ENCODE results near the gene ALDH3B1. TPM values are rescaled to one million over a fixed set of nuclear protein-coding genes. Genes with fewer than 3 reads are reported as not detected.

ALDH3B1 gene
- total RNA-seq, 2 experiments from 2014 or later, result 0.09 to 0.11 TPM

- no peak overlapping the region for H3K4me3 Mint-ChIP-seq
- no peak for DNase-seq
- peaks cover 1% of the 10 kb centered on the region for H3K27me3 Mint-ChIP-seq
- peaks cover 22% of the 10 kb centered on the region for H3K4me1 Mint-ChIP-seq (ENCODE audit: low read depth)
- POLR2A ChIA-PET, result no interaction called here
- no peak for ATAC-seq
- CTCF ChIA-PET, result no interaction called here
- no peak overlapping the region for H3K27ac Mint-ChIP-seq
- no peaks in the 10 kb centered on the region for H3K36me3 Mint-ChIP-seq (ENCODE audit: low read depth)
- intact Hi-C loops (cut with micrococcal nuclease), result no loop called here
- no peaks in the 10 kb centered on the region for H3K9me3 Mint-ChIP-seq
- TF ChIP-seq CTCF (IDR thresholded peaks at IDR 0.05), result no peak
These were observed 14.1 kb upstream of the ALDH3B1 start for GRCh38 chr11:67996051-67996450.

GRCh38 chr11:67996622-67997474 lies 13.3 kb upstream of the ALDH3B1 start:
- no peaks in the 10 kb centered on the region for H3K9me3 Mint-ChIP-seq
- H3K27me3 Mint-ChIP-seq, result peaks cover under 1% of the 10 kb centered on the region
- DNase-seq, result peak; percentile 59
- peaks cover 22% of the 10 kb centered on the region for H3K4me1 Mint-ChIP-seq (ENCODE audit: low read depth)
- no peak overlapping the region for H3K27ac Mint-ChIP-seq
- no peak overlapping the region for H3K4me3 Mint-ChIP-seq
- intact Hi-C loops (cut with micrococcal nuclease), result no loop called here
- H3K36me3 Mint-ChIP-seq (ENCODE audit: low read depth), result no peaks in the 10 kb centered on the region
- TF ChIP-seq CTCF (IDR thresholded peaks at IDR 0.05), result no peak
- peak; percentile 79 for ATAC-seq
- POLR2A ChIA-PET, result interaction anchor here (0.5 kb wide), 1 partner anchor 381 kb away, joined by 3 read pairs; no protein-coding TSS in a partner anchor
- CTCF ChIA-PET, result no interaction called here

- H3K27ac Mint-ChIP-seq, result no peak overlapping the region
- no peak for TF ChIP-seq CTCF (IDR thresholded peaks at IDR 0.05)
- POLR2A ChIA-PET, result interaction anchor here (0.5 kb wide), 1 partner anchor 381 kb away, joined by 3 read pairs; no protein-coding TSS in a partner anchor
- CTCF ChIA-PET, result no interaction called here
- H3K27me3 Mint-ChIP-seq, result no peaks in the 10 kb centered on the region
- H3K4me3 Mint-ChIP-seq, result no peak overlapping the region
- no peaks in the 10 kb centered on the region for H3K9me3 Mint-ChIP-seq
- intact Hi-C loops (cut with micrococcal nuclease), result no loop called here
- no peak for DNase-seq
- no peak for ATAC-seq
- peaks cover 22% of the 10 kb centered on the region for H3K4me1 Mint-ChIP-seq (ENCODE audit: low read depth)
- no peaks in the 10 kb centered on the region for H3K36me3 Mint-ChIP-seq (ENCODE audit: low read depth)
These were observed 12.6 kb upstream of the ALDH3B1 start for GRCh38 chr11:67997475-67997921.

GRCh38 chr11:67998150-67999045 lies 11.7 kb upstream of the ALDH3B1 start:
- POLR2A ChIA-PET, result no interaction called here
- TF ChIP-seq CTCF (IDR thresholded peaks at IDR 0.05), result no peak
- CTCF ChIA-PET, result no interaction called here
- Mint-ChIP-seq H3K4me1 (ENCODE audit: low read depth) (peaks cover 27% of the 10 kb centered on the region), H3K4me3 (no peak overlapping the region), H3K27ac (no peak overlapping the region), H3K27me3 (no peaks in the 10 kb centered on the region), H3K9me3 (no peaks in the 10 kb centered on the region), H3K36me3 (ENCODE audit: low read depth) (no peaks in the 10 kb centered on the region)
- DNase-seq, result peak; percentile 52
- intact Hi-C loops (cut with micrococcal nuclease), result no loop called here
- peak; percentile 38 for ATAC-seq
